Heart left ventricle (tissue), 13 donors: Measurements from ENCODE around the gene MAMDC2.

ENCODE experiments used
- CTCF ChIP-seq, 12 donors: fragments of 200-600 bp; sonication (generic) in 4 of 12; IDR thresholded peaks; one replicate each; pipeline versions ENCODE4 v1.5.0 to v1.8.0; 2018 to 2022; ENCODE audit warnings: antibody characterized with exemption in 12 of 12, mild to moderate bottlenecking in 5 of 12
- POLR2A ChIP-seq, 2 donors: fragments of 450-650 bp; IDR thresholded peaks; one replicate each; pipeline ENCODE4 v1.6.1; 2017; ENCODE audit warnings: antibody characterized with exemption in 2 of 2, mild to moderate bottlenecking in 2 of 2, moderate library complexity in 2 of 2
- donor health status: ischemic (EF 13 %, LVEDD 7.1; RV severe dilation, severe dysfunction).
- donor health status: DM: no; HTN: yes; CAD: no.
- donor health status: DM: no; HTN: no; CAD: no.
- donor health status: ischemic (EF 25% LVEDD 6.9; RV normal size, moderate dysfunction).
- donor health status: ischemic (EF 25% LVEDD 5.7; RV mildly dilated, moderate dysfunction).
- donor health status: ischemic (EF 35%, LVEDD 5.7; RV mildly dilated, moderate dysfunction).
- donor health status: nonischemic (EF 11% LVEDD 7.7; RV severe dilation, severe dysfunction).
- donor health status: DM: yes; HTN: yes; CAD: no.
- donor health status: PGD.
- donor health status: ischemic (EF 29% LVEDD 5.4; RV normal size, mild dysfunction).
- donor health status: nonischemic (EF 23%, LVEDD 6.1; RV moderate dilation, normal function).

DNA sequence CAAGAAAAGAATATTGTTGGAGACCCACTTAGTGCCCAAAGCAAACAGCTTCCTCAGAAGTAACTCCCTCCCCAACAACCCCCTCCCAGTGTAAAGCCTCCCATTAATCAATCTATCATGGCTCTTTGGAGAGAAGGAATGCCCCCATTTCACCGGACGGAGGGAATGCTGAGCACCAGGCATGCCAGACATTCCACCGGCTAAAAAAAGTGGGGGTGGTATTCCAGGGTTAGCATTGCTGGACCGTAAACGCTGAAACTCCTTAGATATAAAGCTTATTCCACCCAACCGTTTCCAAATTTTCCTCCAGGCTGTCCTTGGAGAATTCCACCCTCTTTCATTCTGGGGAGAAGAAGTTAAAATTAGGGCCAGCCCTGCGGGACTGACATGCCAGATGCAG lies 363 bp upstream of the MAMDC2 start:
- no peak for TF ChIP-seq CTCF (IDR thresholded peaks at IDR 0.05)
- TF ChIP-seq POLR2A (IDR thresholded peaks at IDR 0.05): no peak
